Measurements from ENCODE around the gene HRH2.

Gene HRH2

DNA sequence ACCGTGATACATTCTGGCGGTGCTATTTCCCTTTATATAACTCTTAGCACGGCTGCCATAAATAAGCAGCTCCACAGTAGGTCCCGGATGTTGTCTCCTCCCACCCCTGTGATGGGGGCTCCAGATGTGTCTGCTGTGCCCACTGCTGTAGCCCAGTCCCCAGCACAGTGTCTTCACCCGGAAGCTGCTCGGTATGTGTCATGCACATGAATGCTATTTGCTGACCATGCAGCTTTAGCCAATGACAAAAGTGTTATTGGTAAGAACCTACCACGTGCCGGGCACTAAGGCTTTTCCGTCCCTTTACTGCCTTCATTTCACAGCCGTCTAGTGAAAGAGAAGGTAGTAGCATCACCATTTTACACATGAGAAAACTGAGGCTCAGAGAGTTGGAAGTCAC lies 20.2 kb downstream of the HRH2 start:
- no peak for DNase-seq (ENCODE audit: low spot score)

DNA sequence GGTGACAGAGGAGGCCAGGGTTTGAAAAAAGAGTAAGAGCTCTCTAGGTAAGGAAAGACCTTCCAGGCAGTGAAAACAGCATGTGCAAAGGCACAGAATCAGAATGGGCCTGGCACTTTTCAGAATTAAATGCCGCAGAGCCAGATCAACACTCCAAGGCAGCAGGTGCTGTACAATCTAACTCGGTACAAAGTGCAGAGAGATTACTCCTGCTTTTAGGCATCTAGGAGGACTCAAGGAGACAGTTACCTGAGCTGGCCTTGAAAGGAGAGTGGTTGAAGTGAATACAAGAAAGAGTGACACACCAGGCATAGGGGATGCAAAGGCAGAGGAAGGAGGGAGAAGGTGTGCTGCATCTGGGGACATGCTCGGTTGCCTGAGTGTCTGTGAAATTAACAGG lies 21.5 kb downstream of the HRH2 start:
- no peak for DNase-seq (ENCODE audit: low spot score)

DNA sequence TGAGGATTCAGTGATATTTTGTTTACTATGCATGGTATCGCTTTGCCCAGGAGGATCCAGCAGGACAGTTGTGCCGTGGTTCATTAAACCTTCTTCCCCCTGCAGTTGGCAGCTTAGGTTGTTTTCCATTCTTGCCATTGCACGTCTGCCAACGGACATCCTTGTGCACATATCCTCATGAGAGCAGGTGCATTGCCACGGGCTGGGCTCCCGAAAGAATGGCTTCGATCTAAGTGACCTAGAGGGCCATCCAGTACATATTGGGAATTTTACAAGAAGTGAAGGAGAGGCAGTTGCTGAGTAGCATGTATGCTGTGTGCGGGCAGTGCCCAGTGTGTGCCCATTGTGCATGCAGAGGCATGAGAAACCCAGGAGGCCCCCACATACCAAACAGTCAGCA lies 22.1 kb downstream of the HRH2 start:
- no peak for DNase-seq (ENCODE audit: low spot score)

DNA sequence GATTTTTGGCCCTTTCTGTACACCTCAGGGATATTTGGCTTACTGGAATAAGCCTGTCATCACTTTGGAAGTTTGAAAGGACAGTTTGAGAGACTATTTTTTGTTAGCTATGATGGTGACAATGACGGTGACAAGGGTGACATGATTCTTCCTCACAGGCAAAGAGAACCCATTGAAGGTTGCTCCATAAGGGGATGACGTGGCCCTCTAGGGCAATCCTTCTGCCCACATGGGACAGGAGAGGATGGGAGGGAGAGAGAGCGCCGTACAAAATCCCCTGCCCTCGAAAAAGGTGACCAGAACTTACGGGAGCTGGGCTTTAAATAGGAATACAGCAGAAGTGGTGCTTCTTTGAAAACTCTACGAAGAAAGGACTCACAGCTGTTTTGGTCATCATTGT lies 22.6 kb downstream of the HRH2 start:
- DNase-seq (ENCODE audit: low spot score): no peak

DNA sequence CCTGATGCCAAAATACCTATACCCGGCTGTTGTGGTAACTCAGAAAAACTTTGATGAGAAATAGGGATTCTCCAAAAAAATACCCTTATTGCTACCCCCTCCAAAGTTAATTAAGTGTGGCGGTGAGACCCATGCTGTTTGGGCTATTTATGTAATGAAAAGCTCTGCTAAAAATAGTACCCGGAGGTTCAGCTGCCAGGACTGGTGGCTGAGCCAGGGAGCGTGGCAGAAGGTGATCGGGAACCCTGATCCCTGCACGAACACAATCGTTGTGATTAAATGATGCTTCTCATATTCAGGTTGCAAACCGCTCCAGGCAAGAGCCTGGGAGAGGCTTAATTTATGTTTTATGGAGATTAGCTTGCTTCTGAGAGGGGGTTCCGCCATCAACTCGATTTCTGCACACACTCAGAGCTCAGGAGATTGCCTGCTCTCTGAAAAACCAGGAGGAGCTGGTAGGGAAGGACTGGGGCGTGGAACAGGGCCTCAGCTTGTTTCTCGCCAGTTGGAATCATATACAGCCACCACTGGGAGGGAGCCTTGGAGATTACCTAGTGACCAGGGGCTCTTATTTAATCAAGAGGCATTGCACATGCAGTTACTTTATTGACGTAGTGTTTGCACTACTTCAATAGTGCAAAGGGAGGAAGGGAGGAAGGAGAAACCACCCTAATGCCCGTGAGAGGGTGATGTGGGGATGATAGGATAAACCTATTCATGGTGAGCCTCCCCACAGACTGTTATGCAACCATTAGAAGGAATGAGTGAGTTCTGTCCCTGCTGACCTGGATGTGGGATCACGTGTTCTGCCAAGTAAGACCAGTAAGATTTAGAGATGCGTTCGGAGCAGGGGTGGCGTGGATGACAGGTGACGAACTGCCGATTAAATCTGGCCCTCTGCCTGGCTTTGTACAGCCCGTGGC lies 23.4 kb downstream of the HRH2 start:
- DNase-seq (ENCODE audit: low spot score): no peak

DNA sequence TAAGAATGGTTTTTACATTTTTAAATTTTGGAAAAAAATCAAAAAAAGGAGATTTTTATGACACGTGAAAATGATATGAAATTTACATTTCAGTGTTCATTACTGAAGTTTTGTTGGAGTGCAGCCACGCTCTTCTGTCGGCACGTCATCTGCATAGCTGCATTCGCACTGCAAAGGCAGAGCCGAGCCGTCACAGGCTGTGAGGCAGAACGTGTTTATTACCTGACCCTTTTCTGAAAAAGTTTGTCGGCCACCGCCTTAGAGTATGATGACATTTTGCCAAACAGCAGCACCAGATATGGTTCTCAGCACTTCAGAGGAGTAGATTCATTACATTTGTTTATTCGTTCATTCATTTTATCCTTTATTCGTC lies 24.1 kb downstream of the HRH2 start:
- DNase-seq (ENCODE audit: low spot score): no peak

DNA sequence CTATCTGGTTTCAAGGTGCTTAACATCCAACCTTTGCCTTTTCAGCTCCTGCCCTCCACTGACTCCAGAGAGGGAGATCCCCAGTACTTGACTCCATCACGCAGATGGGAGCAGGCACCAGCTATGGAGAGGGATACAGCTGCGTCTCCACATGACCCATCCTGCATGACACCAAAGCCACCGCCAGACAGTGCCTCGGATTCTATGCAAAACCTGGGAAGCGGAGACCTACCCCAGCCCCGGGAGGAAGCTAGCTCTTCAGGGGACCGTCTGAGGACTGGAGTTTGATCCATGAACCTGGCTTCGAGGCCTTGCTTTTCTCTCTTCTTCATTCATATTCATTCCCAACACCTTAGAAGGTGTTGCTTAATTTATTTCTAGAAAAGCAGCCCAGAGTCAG lies 24.8 kb downstream of the HRH2 start:
- DNase-seq (ENCODE audit: low spot score): no peak

DNA sequence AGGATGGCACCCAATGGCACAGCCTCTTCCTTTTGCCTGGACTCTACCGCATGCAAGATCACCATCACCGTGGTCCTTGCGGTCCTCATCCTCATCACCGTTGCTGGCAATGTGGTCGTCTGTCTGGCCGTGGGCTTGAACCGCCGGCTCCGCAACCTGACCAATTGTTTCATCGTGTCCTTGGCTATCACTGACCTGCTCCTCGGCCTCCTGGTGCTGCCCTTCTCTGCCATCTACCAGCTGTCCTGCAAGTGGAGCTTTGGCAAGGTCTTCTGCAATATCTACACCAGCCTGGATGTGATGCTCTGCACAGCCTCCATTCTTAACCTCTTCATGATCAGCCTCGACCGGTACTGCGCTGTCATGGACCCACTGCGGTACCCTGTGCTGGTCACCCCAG lies 25.4 kb downstream of the HRH2 start:
- DNase-seq (ENCODE audit: low spot score): no peak

DNA sequence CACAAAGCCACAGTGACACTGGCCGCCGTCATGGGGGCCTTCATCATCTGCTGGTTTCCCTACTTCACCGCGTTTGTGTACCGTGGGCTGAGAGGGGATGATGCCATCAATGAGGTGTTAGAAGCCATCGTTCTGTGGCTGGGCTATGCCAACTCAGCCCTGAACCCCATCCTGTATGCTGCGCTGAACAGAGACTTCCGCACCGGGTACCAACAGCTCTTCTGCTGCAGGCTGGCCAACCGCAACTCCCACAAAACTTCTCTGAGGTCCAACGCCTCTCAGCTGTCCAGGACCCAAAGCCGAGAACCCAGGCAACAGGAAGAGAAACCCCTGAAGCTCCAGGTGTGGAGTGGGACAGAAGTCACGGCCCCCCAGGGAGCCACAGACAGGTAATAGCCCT lies 26.1 kb downstream of the HRH2 start:
- DNase-seq (ENCODE audit: low spot score): no peak

DNA sequence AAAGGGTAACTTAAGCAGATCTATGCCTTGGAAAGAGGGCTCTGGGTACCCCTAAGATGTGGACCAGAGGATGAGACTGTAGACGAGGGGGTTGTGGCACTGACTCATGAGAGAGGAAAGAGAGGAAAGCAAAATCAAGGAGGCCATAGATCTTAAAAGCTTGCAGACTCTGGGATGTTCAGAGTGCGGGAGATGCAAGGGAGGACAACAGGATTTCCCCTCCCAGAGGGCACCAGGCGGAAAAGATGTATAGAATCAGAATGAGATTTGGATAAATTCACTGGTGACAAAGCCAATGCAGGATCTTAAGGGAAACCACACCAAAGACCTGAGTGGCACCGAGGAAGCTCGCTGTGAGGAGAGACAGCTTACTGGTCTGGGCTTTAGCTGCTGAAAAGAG lies 27.1 kb downstream of the HRH2 start:
- no peak for DNase-seq (ENCODE audit: low spot score)

DNA sequence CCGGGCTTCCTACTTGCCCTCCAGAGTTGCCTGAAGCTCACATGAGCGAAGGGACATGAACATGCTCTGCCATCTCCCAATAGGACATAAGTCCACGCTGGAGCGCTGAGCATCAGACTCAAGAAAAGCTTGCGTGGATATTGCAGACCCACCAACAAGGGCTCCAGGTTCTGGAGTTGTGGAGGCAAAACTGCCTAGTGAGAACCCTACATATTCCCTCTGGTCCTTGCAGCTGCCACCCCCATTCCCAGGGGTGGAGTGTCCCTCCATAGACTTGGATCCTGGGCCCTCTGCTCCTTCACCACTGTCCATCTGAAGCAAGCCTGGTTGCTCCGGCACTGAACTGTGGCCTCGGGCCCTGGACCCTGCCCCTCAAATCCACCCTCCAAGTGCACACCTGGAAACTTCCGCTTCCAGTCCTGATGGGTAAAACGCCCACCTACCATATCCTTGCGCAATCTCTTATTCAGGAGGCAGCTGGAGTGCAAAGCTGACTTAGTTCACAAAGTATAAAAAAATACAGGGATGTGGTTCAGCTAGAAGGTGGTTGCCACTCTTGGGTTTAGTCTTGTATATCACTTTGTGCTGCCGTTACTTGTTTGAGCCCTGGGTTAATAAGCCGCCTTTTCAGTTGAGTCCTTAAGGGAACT lies 28.0 kb downstream of the HRH2 start:
- no peak for DNase-seq (ENCODE audit: low spot score)

DNA sequence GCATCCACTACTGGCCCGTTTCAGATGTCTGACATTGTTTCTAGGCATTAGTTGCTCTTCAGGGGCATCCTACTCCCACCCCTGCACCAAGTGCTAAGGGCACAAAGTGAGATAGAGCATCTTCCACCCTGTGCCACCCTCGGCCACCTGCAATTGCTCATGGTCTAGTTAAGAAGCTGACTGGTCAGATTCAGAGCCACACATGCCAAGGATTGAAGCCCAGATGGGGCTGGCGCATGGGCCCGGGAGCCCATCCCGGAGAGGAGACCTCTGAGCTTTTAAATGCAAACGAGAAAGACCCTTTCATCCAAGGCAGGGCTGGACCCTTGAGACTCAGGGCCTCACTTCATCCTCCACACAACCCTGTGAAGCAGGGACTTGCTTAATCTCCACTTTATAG lies 28.5 kb downstream of the HRH2 start:
- DNase-seq (ENCODE audit: low spot score): no peak

DNA sequence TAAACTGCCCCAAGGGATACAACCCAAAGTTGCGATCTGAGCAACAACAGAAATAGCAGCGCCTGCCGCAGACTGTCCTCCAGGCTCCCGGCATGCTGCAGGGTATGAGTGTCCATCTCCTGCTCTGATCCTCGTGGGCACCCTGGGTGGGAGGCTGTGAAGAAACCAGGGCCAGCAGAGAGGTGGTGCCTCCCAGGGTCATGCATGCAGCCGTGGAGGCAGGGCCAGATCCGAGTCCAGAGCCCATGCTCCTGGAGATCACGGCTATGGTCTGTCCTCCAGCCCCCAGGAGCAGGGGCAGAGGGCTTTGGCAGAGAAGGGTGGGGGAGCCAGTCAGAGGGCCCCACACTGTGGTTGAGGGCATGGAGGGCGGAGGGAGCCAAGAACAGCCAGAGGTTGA lies 29.0 kb downstream of the HRH2 start:
- DNase-seq (ENCODE audit: low spot score): no peak

DNA sequence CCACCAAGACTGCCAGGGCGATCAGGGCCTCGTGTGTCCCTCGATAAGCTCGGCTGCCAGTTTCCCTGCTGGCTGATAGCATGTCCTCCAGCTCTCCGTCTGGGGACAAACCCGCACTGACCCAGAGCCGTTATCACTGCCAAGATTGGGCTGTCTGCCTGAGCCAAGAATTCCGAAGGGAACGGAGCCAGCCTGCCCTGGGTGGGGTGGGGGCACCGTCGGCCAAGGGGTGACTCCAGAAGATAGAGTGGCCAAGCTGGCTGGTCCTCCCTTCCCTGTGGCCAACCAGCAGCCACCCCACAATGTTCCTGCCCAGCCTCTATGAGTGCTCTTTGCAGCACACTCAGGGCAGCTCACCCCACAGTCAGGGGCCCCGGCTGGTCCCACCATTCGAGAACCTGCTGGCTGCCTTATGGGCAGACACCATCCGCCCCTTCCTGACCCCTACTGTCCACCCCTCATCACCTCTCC lies 29.4 kb downstream of the HRH2 start:
- no peak for DNase-seq (ENCODE audit: low spot score)

DNA sequence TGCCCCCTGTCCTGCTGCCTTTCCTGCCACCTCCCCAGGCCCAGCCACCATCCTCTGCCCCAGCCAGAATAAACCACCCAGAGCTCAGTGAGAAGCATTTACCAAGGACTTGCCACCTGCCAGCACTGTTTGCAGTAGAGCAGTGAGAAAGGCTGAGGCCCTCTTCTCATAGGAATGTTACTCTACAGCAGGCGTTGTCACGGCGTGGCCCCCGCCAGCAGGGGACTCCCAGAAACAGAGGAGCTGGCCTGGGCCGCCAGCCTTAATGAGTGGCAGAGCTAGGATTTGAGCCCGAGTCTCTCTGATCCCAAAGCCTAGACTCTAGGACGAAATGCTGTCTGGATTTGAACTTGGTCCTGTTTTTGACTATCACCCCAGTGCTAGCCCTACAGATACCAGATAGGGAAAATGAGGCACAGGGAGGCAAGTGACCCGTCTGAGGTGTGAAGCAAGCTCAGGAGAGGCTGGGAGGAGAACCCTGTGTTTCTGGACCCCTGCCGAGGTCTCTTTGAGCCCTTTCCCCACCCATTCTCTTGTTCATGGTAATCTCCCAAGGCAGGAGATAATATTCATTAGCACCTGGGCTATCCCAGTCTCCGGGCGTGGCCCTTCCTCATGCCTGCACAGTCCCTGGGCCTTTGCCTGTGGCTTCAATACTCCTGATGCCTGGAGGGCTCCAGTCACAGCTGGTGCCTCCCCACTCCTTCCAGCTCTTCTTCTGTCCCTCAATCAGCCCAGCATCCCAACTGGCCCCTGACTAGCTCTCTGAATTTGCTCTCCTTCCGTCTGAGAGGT lies 30.7 kb downstream of the HRH2 start:
- DNase-seq (ENCODE audit: low spot score): no peak

DNA sequence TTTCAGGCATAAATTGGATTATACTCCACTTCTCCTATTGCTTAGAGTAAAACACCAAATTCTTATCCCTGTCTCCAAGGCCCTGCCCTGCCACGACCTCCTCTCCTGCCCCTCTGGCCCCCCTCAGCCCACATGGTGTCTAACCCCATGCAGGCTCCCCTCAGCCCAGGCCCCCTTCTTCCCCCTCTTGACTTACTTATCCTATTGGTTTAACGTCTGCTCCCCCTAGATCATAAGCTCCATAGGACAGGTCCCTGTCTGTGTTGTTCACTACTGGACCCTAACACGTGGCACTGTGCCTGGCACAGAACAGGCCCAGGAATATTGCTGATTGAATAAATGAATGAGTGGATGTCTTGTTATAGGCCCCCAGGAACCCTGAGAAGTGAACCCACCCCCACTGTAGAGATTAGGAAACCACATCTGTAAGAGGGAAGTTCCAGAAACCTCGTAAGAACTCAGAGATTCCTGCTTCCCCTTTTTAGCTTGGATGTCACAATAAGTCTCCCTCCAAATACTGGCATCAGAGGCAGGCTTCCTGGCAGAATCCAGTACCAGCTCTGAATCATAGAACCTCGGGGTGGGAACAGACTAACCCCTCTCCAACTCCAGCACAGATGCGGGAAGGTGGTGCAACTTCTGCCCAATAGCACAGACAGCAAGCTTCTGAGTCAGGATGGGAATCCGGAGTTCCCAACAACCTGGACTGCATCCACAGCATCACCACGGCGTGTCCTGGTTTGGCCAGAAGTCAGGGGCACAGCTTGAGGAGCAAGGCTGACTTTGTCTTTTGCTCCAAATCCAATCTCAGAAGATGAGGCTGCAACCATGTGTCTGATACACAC lies 31.5 kb downstream of the HRH2 start:
- DNase-seq (ENCODE audit: low spot score): no peak

DNA sequence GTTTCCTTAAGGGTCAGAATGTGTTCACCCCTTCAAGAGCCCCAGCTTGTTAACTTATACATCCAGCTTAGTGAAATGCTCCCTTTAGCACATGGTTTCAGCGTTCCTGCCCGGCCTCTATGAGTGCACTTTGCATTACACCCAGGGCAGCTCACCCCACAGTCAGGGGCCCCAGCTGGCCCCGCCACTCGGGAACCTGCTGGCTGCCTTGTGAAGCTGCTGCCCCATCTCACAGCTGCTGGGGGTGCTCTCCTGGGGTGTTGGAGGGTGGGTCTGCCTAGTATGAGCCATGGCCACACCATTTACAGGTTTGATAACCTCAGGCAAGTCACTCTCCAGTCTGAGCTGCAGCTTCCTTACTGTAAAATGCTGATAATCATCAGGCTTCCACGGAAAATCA lies 32.2 kb downstream of the HRH2 start:
- DNase-seq (ENCODE audit: low spot score): no peak

DNA sequence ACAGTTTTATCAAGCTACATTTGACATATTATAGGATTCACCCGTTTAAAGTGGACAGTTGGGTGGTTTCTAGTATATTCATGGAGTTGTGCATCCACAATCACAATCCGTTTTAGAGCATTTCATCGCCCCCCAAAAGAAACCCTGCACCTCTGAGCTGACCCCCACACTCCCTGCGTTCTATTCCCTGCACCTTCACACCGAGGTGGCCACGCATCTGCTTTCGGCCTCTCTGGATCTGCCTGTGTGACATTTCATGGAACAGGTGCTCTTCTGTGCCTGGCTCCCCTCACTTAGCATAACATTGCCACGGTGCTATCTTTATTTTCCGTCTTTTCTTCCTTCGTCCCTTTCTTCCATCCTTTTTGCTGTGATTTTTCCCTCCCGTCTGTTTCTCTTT lies 32.7 kb downstream of the HRH2 start:
- no peak for DNase-seq (ENCODE audit: low spot score)

DNA sequence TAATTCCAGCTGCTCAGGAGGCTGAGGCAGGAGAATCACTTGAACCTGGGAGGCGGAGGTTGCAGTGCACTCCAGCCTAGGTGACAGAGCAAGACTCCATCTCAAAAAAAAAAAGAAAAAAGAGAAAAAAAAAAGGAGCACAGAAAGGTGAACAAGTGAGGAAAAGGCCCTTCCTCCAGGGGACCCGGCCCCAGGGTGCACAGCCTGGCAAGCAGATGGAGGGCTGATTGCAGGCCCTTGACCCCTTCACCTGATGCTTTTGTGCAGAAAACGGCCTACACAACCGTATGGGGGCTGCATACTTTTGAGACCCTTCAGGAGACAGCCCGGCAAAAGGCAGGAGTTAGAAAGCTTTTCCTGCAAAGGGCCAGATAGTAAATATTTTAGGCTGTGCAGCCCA lies 33.9 kb downstream of the HRH2 start:
- no peak for DNase-seq (ENCODE audit: low spot score)

DNA sequence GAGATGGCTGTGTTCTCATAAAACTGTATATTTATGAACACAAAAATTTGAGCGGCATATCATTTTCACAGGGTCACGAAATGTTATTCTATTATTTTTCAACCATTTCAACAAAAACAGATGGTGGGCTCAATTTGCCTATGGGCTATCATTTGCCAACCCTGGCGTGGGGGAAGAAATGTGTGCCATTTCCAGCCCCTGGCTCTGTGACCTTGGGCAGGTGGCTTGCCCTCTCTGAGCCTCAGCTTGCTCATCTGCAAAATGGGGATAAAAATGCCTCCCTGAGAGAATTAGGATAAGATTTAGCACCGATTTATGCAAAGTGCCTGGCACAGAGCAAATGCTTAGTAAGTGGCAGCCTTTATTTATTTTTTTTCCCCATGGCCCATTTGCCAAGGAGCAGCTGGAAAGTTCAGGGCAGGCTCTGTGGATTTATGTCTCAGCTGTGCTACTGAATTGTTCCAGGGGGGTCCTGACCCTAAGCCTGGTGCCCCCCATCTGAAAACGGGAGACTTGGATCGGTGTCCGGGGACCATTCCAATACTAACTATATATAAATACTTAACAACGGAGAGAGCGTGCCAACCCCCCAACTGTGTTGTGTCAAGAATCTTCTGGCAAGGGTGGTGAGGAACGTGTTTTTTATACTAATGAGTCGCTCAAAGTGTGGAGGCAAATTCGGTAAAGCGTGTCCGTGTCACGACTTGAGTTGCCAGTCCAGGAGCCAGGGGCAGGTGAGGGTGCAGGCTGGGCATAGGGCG lies 34.5 kb downstream of the HRH2 start:
- no peak for DNase-seq (ENCODE audit: low spot score)
